ENCODE measurements around the gene ARFGEF3.

Gene ARFGEF3

GRCh38 chr6:138343112-138343511, 181.4 kb downstream of the ARFGEF3 start:
- peaks cover 0 to 4% of the 10 kb centered on the region in 2 experiments; a peak in 1 of 3 replicates for H3K36me3 ChIP-seq (ENCODE audit: control insufficient read depth in 2 of 2, insufficient read depth in 1 of 2, low read length in 2 of 2)
- POLR2A ChIA-PET = no interaction called here
- no peak overlapping the region for H3K27ac ChIP-seq (ENCODE audit: extremely low read depth, low read depth, low read length)
- no peak overlapping the region for H3K4me3 ChIP-seq (ENCODE audit: low read depth, low read length)
- H3K9me3 ChIP-seq (ENCODE audit: control insufficient read depth, insufficient read depth, low read depth, low read length) = no peaks in the 10 kb centered on the region
- H3K4me1 ChIP-seq (ENCODE audit: control insufficient read depth, insufficient read depth, low read length) = no peaks in the 10 kb centered on the region
- CTCF ChIA-PET = no interaction called here
- TF ChIP-seq ZNF16 (tag by site-specific recombination; IDR thresholded peaks at IDR 0.05; ENCODE audit: low read depth) (no peak), ZNF473 (tag by site-specific recombination; IDR thresholded peaks at IDR 0.05) (no peak), ZNF571 (tag by site-specific recombination; IDR thresholded peaks at IDR 0.05) (no peak), HOXD13 (CRISPR knock-in tag; IDR thresholded peaks at IDR 0.05; ENCODE audit: borderline replicate concordance) (no peak), ZNF324 (tag by site-specific recombination; IDR thresholded peaks at IDR 0.05) (no peak)

- Histone ChIP-seq H3K36me3 (ENCODE audit: control insufficient read depth in 2 of 2, insufficient read depth in 1 of 2, low read length in 2 of 2) (no peaks in the 10 kb centered on the region), H3K27ac (ENCODE audit: extremely low read depth, low read depth, low read length) (no peak overlapping the region), H3K4me3 (ENCODE audit: low read depth, low read length) (no peak overlapping the region), H3K4me1 (ENCODE audit: control insufficient read depth, insufficient read depth, low read length) (no peaks in the 10 kb centered on the region), H3K9me3 (ENCODE audit: control insufficient read depth, insufficient read depth, low read depth, low read length) (no peaks in the 10 kb centered on the region)
- POLR2A ChIA-PET = interaction anchor here (0.6 kb wide), 2 partner anchors 16 to 77 kb away, joined by 3 read pairs; no protein-coding TSS in a partner anchor
- no peak for TF ChIP-seq ZNF530 (tag by site-specific recombination; IDR thresholded peaks at IDR 0.05; ENCODE audit: low read depth)
- no peak for TF ChIP-seq ZNF610 (tag by site-specific recombination; IDR thresholded peaks at IDR 0.05; ENCODE audit: borderline replicate concordance)
- no peak for TF ChIP-seq MYNN (tag by site-specific recombination; IDR thresholded peaks at IDR 0.05; ENCODE audit: borderline replicate concordance)
- no peak for TF ChIP-seq ZNF76 (tag by site-specific recombination; IDR thresholded peaks at IDR 0.05; ENCODE audit: borderline replicate concordance, low read depth)
- TF ChIP-seq ATF2 (tag by site-specific recombination; IDR thresholded peaks at IDR 0.05; ENCODE audit: low read depth) = no peak
- TF ChIP-seq ZNF707 (tag by site-specific recombination; IDR thresholded peaks at IDR 0.05) = no peak
- TF ChIP-seq GLI4 (tag by site-specific recombination; IDR thresholded peaks at IDR 0.05) = no peak
- no peak for TF ChIP-seq ZNF157 (tag by site-specific recombination; IDR thresholded peaks at IDR 0.05)
- TF ChIP-seq ZNF23 (tag by site-specific recombination; IDR thresholded peaks at IDR 0.05; ENCODE audit: borderline replicate concordance) = no peak
- CTCF ChIA-PET = interaction anchor here (0.5 to 1.2 kb wide), 6 partner anchors 27 to 232 kb away, joined by 3 to 5 read pairs (median 4); no protein-coding TSS in a partner anchor
Observed at GRCh38 chr6:138345565-138346285, 184.0 kb downstream of the ARFGEF3 start.

GRCh38 chr6:138346302-138347195, 184.8 kb downstream of the ARFGEF3 start:
- H3K4me1 ChIP-seq (ENCODE audit: control insufficient read depth, insufficient read depth, low read length) = no peaks in the 10 kb centered on the region
- ChIA-PET CTCF (interaction anchor here (0.5 to 1.2 kb wide), 10 partner anchors 26 to 638 kb away, joined by 3 to 5 read pairs (median 4); no protein-coding TSS in a partner anchor), POLR2A (interaction anchor here (0.6 kb wide), 1 partner anchor 76 kb away, joined by 3 read pairs; no protein-coding TSS in a partner anchor)
- H3K27ac ChIP-seq (ENCODE audit: extremely low read depth, low read depth, low read length) = no peak overlapping the region
- H3K4me3 ChIP-seq (ENCODE audit: low read depth, low read length) = no peak overlapping the region
- no peaks in the 10 kb centered on the region for H3K36me3 ChIP-seq (ENCODE audit: control insufficient read depth in 2 of 2, insufficient read depth in 1 of 2, low read length in 2 of 2)
- H3K9me3 ChIP-seq (ENCODE audit: control insufficient read depth, insufficient read depth, low read depth, low read length) = no peaks in the 10 kb centered on the region
- TF ChIP-seq MEIS1 (CRISPR knock-in tag; IDR thresholded peaks at IDR 0.05; ENCODE audit: borderline replicate concordance) = no peak
- TF ChIP-seq ZNF473 (tag by site-specific recombination; IDR thresholded peaks at IDR 0.05) = no peak
- TF ChIP-seq ZBTB44 (tag by site-specific recombination; IDR thresholded peaks at IDR 0.05) = no peak
- TF ChIP-seq ZNF146 (tag by site-specific recombination; IDR thresholded peaks at IDR 0.05) = no peak
